LNCaP clone FGC (cell line): ENCODE results near the gene FOXK2.

Experiments
- DNase-seq: peaks from one replicate; pipeline ENCODE4 v3.0.0-alpha.2; 2011; ENCODE audit warnings: low read depth
- H3K4me3 ChIP-seq: 2 replicates; pipeline ENCODE4 v1.5.1; 2011; ENCODE audit warnings: mild to moderate bottlenecking, low read depth, low read length, control low read depth
- CTCF ChIP-seq: IDR thresholded peaks from 2 replicates; pipeline ENCODE4 v1.5.1; 2012; ENCODE audit warnings: mild to moderate bottlenecking; ENCODE audit not compliant: control insufficient read depth, insufficient read depth; ENCODE audit errors: extremely low read depth

FOXK2 gene

GRCh38 chr17:82519971-82520903, 705 bp downstream of the FOXK2 start:
- H3K4me3 ChIP-seq: peak overlapping the region; percentile 65
- no peak for DNase-seq
- no peak for TF ChIP-seq CTCF

GRCh38 chr17:82524540-82524939, 5.0 kb downstream of the FOXK2 start:
- TF ChIP-seq CTCF: no peak
- H3K4me3 ChIP-seq: no peak overlapping the region
- DNase-seq: no peak

GRCh38 chr17:82525712-82526111, 6.2 kb downstream of the FOXK2 start:
- no peak for TF ChIP-seq CTCF
- no peak for DNase-seq
- no peak overlapping the region for H3K4me3 ChIP-seq

- DNase-seq: no peak
- TF ChIP-seq CTCF: no peak
- no peak overlapping the region for H3K4me3 ChIP-seq
Measured at GRCh38 chr17:82527898-82528297, 8.4 kb downstream of the FOXK2 start.

GRCh38 chr17:82528484-82529265, 9.1 kb downstream of the FOXK2 start:
- peak; percentile 84 for TF ChIP-seq CTCF
- H3K4me3 ChIP-seq: no peak overlapping the region
- peak; percentile 92 for DNase-seq

GRCh38 chr17:82529914-82530300, 10.4 kb downstream of the FOXK2 start:
- DNase-seq: no peak
- no peak for TF ChIP-seq CTCF
- no peak overlapping the region for H3K4me3 ChIP-seq
